GM18498 (cell line): Measurements from ENCODE around the gene AIMP1.
A peak's percentile ranks its signal among the peaks of the same experiment; 100 is the strongest.

Source experiments
- ATAC-seq: cut with Tn5 transposase; IDR thresholded peaks from one replicate; pipeline ENCODE4 v1.9.1; 2021; ENCODE audit warnings: mild to moderate bottlenecking, moderate library complexity; ENCODE audit not compliant: unreplicated experiment

AIMP1 gene

GRCh38 chr4:106315968-106316772, at the start of gene AIMP1, which contains the start of gene TBCK:
Gene AIMP1, plus strand, starts transcription at chr4:106316550. Its CDS starts 8,460 bp downstream, at chr4:106325010.
Gene TBCK, minus strand, starts transcription at chr4:106316209. Its CDS starts 7,249 bp downstream, at chr4:106308960.
- ATAC-seq = peak; percentile 88

- ATAC-seq = no peak
Measured at GRCh38 chr4:106268786-106269185, 47.6 kb upstream of the AIMP1 start.

GRCh38 chr4:106269711-106270110, 46.6 kb upstream of the AIMP1 start:
- no peak for ATAC-seq

GRCh38 chr4:106270736-106271135, 45.6 kb upstream of the AIMP1 start:
- ATAC-seq = no peak

- ATAC-seq = no peak
Measured at GRCh38 chr4:106273831-106274230, 42.5 kb upstream of the AIMP1 start.

DNA sequence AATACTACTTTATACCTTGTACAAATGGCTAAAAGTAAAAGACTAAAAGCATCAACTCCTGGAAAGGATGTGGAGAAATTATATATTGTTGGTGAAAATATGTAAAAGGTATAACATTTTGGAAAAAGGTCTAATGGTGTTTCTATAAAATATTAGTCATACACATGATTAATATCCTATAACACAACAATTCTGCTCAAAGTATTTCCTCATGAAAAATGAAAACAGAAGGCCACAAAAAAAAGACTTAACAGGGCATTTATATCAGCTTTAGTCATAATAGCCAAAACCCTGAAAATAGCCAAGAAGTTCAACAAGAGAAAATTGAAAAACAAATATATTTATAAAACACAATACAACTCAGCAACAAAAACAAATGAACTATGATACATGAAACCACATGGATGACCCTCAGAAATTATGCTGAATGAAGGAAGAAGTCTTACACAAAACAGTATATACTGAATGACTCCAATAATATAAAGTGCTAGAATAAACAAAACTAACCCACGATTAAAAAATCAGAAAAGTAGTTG, 39.1 kb upstream of the AIMP1 start:
- no peak for ATAC-seq

DNA sequence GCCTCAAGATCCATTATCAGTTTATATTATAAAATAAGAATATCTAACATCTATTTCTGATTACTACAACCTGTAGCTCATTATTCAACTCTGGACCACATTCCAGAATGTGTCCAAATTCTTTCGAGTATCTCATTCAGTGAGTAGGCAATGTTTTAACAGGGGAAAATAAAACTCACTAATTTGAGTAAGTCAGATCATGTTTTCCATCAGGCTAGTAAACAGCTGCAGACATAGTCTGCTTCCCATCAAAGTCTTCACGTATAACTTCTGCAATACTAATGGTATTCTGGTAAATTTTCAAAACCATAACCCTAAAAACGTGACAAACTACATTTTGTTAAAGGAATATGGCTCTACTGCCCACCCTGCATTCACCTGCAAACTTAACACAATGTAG, 32.1 kb upstream of the AIMP1 start:
- ATAC-seq = no peak

DNA sequence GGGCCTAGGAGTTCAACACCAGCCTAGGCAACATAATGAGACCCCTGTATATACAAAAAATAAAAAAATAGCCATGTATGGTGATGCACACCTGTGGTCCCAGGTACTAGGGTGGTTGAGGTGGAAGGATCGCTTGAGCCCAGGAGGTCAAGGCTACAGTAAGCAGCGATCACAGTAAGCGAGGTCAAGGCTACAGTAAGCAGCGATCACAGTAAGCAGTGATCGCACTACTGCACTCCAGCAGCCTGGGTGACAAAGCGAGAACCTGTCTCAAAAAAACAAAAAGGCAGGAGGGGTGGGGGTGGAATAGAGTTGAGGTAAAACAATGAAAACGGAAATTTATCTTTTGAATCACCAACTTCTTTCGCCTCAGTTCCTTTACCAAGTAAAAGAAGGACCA, 29.7 kb upstream of the AIMP1 start:
- ATAC-seq = no peak

DNA sequence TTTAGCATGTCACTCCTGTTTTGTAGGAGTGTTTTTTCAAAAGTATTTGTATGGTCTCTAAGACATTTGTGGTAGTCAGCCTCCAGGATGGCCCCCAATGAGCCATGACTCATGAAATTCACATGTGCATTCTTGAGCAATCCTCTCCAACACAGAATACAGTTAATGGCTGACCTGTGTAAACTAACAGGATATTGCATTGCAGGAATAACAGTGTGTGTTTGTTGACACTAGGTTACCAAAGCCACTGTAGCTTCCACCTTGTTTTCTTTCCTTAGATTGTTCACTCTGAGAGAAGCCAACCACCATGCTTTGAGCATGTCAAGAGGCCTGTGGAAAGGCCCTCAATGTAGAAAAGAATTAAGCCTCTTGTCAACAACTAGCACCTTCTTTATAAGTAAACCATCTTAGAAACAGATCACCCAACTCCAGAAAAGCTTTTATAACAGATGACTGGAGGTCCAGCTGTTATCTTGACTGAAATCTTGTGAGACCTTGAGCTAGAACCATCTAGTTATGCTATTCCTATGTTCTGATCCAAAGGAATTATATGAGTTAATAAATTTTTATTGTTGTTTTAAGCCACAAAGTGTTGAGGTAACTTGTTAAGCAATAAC, 28.9 kb upstream of the AIMP1 start:
- ATAC-seq = no peak

GRCh38 chr4:106289737-106290136, 26.6 kb upstream of the AIMP1 start:
- ATAC-seq = no peak

DNA sequence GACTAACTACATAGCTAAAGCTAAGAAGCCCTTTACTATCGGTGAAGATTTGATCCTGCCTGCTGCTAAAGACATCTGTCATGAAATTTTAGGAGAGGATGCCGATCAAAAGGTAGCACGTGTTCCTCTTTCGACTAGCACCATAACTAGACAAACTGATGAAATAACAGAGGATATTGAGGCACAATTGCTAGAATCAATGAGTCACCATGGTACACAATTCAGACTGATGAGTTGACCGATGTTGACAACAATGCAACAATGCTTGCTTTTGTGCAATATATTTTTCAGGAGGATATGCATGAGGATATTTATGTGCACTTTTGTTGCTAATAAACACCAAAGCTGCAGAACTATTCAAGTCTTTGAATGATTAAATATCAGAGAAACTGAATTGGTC, 24.7 kb upstream of the AIMP1 start:
- ATAC-seq = no peak

GRCh38 chr4:106294062-106294461, 22.3 kb upstream of the AIMP1 start:
- no peak for ATAC-seq

- no peak for ATAC-seq
Measured at GRCh38 chr4:106297245-106298035, 18.9 kb upstream of the AIMP1 start.

GRCh38 chr4:106299977-106300376, 16.4 kb upstream of the AIMP1 start:
- ATAC-seq = no peak

DNA sequence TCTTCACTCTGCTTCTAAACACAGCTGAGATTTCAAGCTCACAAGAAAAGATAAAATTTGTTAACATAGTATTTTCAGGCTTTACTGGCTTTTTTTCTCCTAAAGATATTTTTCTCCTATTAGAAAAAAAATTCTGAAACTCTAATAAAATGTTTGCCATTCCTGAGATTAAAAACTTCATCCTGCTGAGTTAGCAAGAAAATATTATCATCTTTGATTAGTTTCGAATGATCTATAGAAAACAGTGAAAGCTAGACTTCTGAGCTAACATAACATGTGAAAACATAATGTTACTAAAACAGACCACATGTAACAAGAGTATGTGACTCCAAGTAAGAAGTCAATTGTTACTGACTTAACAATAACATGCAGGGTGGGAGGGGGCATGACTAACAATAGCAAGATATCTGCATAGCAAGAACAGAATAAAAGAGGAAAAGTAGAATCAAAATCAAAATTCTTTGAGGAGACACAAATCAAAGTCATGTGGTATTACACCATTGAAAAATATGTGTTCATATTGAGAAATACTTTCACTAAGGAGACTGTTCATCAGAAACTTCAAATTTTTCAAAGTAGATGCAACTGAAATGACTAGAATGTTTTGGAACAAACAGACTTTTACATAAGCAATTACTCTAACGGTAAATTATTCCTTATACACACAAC, 14.8 kb upstream of the AIMP1 start:
- no peak for ATAC-seq

- no peak for ATAC-seq
Measured at GRCh38 chr4:106302062-106302438, 14.3 kb upstream of the AIMP1 start.

DNA sequence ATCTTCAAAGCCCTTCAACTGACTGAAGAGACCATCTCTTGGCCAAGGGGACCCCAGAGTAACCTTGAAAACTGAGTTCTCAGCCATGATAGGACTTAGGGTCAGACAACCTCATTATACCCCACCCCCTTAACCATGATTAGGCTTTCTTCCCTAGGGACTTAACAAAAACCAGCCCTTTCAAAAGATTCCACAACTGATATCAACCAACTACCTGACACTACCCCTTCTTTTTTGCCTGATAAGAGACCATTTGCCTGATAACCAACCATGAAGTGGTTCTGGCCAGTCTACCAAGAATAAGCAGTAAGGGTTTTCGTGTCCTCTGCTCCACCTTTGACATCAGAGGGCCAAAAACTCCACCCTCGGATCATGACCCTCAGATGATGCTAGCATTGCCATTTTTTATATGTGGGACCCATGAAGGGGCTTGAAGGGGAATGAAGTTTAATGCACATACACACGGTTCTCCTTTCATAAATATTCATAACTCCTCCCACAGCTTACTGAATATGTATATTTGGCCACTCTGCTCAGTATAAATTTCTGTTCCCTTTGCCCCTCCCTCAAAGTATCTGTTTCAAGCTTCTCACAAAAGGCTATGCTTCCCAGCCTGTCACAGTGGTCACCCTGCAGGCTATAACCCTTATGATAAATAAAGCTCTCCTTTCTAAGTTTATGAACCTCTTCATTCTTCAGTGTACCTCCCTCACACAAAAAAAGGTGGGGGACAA, 12.6 kb upstream of the AIMP1 start:
- no peak for ATAC-seq

- ATAC-seq = no peak
Measured at GRCh38 chr4:106304632-106305031, 11.7 kb upstream of the AIMP1 start.

DNA sequence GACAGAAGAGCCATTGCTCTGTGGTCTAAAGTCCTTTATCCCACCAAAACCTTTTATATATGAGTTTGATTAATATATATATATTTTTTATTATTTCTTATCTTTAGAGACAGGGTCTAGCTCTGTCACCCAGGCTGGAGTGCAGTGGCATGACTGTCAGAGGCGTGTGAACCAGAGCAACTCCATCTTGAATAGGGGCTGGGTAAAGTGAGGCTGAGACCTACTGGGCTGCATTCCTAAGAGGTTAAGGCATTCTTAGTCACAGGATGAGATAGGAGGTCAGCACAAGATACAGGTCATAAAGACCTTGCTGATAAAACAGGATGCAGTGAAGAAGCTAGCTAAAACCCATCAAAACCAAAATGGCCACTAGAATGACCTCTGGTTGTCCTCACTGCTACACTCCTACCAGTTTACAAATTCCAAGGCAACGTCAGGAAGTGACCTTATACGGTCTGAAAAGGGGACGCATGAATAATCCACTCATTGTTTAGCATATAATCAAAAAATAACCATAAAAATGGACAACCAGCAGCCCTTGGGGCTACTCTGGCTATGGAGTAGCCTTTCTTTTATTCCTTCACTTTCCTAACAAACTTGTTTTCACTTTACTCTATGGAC, 10.8 kb upstream of the AIMP1 start:
- no peak for ATAC-seq

DNA sequence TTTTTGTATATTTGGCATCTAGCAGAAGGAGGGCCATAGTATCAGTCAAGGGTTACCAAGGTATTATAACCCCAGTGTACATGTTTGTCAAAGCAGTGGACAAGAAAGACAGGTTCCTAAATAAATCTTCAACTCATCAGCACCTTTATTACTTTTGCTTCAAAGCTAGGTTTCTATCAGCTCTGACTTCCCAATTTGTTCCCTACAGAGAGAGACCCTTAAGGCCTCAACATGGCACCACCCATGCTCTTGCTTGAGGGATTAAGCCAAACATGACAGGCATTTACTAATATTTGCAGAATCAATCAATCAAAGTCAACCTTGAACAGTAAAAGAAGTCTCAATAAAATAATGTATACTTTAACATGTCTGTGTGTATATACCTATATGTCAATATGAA, 9.8 kb upstream of the AIMP1 start:
- ATAC-seq = no peak
